Body of pancreas (tissue), 4 donors: ENCODE data around the gene KCTD20. TPM values are rescaled to one million over a fixed set of nuclear protein-coding genes. Genes with fewer than 3 reads are reported as not detected.

ENCODE experiments used
- ATAC-seq: fragments of 150-250 bp; one replicate; pipeline ENCODE4 v1.9.1; 2016
- DNase-seq, 4 donors: peaks; one replicate each; pipeline ENCODE4 v3.0.0-alpha.2; 2019
- H3K27ac ChIP-seq, 4 donors: fragments of 200-600 bp; sonication (generic); 1 replicate in 3 of 4; 2 replicates in 1 of 4; pipeline versions ENCODE4 v1.5.1 to v1.6.1; 2016 to 2019; ENCODE audit warnings: mild to moderate bottlenecking in 1 of 4, mixed read lengths in 1 of 4, moderate library complexity in 1 of 4
- H3K27me3 ChIP-seq, 2 donors: fragments of 200-600 bp; sonication (generic); one replicate each; pipeline ENCODE4 v1.6.0; 2016; ENCODE audit warnings: mild to moderate bottlenecking in 1 of 2
- H3K36me3 ChIP-seq, 2 donors: fragments of 200-600 bp; sonication (generic); replicated peaks in 1 of 2; 2 replicates each; pipeline ENCODE4 v1.5.1; 2016; ENCODE audit warnings: low read depth in 2 of 2; ENCODE audit not compliant: insufficient read depth in 1 of 2
- H3K4me1 ChIP-seq: fragments of 200-600 bp; sonication (generic); one replicate; pipeline ENCODE4 v1.6.0; 2016
- H3K4me3 ChIP-seq, 2 donors: fragments of 200-600 bp; sonication (generic); 1 replicate in 1 of 2; 2 replicates in 1 of 2; pipeline ENCODE4 v1.5.1; 2016 to 2019
- H3K9me3 ChIP-seq, 3 donors: fragments of 200-600 bp; sonication (generic); 1 replicate in 2 of 3; 2 replicates in 1 of 3; pipeline ENCODE4 v1.5.1; 2016
- CTCF ChIP-seq, 7 experiments: fragments of 450-650 bp in 4 of 7; fragments of 200-600 bp in 3 of 7; sonication (generic) in 3 of 7; IDR thresholded peaks; one replicate each; pipeline ENCODE4 v1.5.1; 2016 to 2019; ENCODE audit warnings: antibody characterized with exemption in 7 of 7
- POLR2A ChIP-seq, 3 donors: fragments of 450-650 bp; IDR thresholded peaks; one replicate each; pipeline ENCODE4 v1.6.1; 2016; ENCODE audit warnings: antibody characterized with exemption in 3 of 3, mild to moderate bottlenecking in 2 of 3
- WGBS, 2 donors: methylation state at CpG; one replicate each; pipeline ENCODE4 v1.1.5; 2017; 5-methylcytosine and 5-hydroxymethylcytosine counted together
- intact Hi-C: fragments of 100-400 bp; cut with DNase I; formaldehyde crosslinking; loops from one replicate; pipeline ENCODE4 v1.15.1; 2023
- total RNA-seq, 2 donors: library from RNA; depleted of rRNA; stranded (reverse); fragments of >200 nt; gene quantifications; one replicate each; pipeline ENCODE4 v1.1.0, GENCODE V29; 2016

Gene KCTD20
- total RNA-seq, 2 donors from 2014 or later, result 15.5 to 16.6 TPM

DNA sequence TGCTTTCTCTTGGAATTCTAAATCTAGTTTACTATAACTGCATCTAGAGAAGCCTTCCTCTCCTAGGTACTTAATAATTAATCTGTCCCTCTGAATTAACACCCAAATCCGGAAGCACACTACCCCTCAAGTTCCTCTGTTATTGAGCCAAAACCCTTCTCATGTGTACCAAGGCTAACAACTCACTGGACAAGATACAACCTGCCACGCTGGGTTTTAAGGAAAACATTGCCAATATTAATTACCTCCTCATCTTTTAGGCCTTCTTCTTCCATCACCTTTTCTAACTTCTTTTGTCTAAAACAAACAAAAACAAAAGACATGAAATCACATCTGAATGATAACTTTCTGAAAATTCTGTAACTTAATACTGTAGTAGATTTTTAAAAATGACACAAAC lies 82.5 kb downstream of the KCTD20 start:
- 50 to 73% methylated on average over 2 of the region's 2 CpGs for WGBS, 2 donors
- Histone ChIP-seq H3K9me3 (no peaks in the 10 kb centered on the region), H3K4me3 (no peak overlapping the region), H3K27ac (no peak overlapping the region), H3K36me3 (peaks cover 0 to 9% of the 10 kb centered on the region in 2 donors), H3K27me3 (no peaks in the 10 kb centered on the region), H3K4me1 (no peaks in the 10 kb centered on the region)
- ATAC-seq, result no peak
- intact Hi-C loops, result no loop called here
- TF ChIP-seq POLR2A (IDR thresholded peaks at IDR 0.05) (no peak), CTCF (IDR thresholded peaks at IDR 0.05) (no peak)
- no peak for DNase-seq

DNA sequence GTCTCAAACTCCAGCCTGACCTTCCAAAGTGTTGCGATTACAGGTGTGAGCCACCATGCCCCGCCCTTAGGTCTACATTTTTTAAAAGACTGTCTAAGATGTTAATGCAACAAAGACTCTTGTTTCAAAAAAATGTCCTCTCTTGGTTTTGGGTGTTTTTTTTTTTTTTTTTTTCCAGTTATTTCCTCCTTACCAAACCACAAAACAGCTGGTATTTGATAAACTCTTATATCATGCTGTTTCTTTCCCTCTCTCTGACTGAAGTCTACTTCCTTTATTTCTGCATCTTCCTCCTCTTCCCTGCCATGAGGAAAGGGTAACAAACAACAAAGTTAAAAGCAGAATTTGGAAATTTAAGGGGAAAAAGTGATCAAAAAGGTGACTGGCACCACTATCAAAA lies 83.3 kb downstream of the KCTD20 start:
- DNase-seq, result no peak
- Histone ChIP-seq H3K4me1 (no peaks in the 10 kb centered on the region), H3K36me3 (peaks cover 0 to 8% of the 10 kb centered on the region in 2 donors), H3K27ac (no peak overlapping the region), H3K4me3 (no peak overlapping the region), H3K9me3 (no peaks in the 10 kb centered on the region), H3K27me3 (no peaks in the 10 kb centered on the region)
- 92 to 95% methylated on average over 2 of the region's 2 CpGs for WGBS, 2 donors
- TF ChIP-seq CTCF (IDR thresholded peaks at IDR 0.05), result no peak
- no peak for TF ChIP-seq POLR2A (IDR thresholded peaks at IDR 0.05)
- ATAC-seq, result no peak
- intact Hi-C loops, result no loop called here

GRCh38 chr6:36533321-36533720 lies 90.5 kb downstream of the KCTD20 start:
- 48 to 50% methylated on average over 1 of the region's 1 CpG for WGBS, 2 donors
- no peak for TF ChIP-seq CTCF (IDR thresholded peaks at IDR 0.05)
- no peak for TF ChIP-seq POLR2A (IDR thresholded peaks at IDR 0.05)

DNA sequence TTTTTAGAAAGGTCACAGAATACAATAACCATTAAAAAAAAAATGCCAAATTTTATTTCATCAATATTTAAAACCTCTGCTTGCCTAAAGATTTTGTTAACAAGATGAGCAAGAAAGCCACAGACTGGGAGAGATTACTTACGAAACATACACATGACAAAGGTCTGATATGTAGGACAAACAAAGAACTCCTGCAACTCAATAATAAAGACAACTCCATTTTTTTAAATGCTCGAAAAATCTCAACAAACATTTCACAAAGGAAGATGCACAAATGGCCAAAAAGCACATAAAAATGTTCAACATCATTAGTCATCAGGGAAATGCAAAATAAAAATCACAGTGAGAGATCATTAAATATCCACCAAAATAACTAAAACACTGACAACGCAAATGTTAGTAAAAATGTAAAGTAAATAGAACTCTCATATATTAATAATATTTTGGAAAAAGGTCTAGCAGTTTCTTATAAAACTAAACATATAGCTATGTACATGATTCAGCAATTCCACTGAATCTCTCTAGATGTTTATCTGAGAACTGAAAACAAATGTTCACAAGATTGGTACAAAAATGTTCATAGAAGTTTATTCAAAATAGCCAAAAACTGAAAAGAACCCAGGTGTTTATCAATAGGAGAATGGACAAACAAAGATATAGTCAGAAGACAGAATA lies 94.2 kb downstream of the KCTD20 start:
- Histone ChIP-seq H3K36me3 (no peaks in the 10 kb centered on the region), H3K27me3 (no peaks in the 10 kb centered on the region), H3K9me3 (no peaks in the 10 kb centered on the region), H3K4me1 (no peaks in the 10 kb centered on the region), H3K4me3 (no peak overlapping the region), H3K27ac (no peak overlapping the region)
- no peak for TF ChIP-seq CTCF (IDR thresholded peaks at IDR 0.05)
- no peak for TF ChIP-seq POLR2A (IDR thresholded peaks at IDR 0.05)
- intact Hi-C loops, result no loop called here
- ATAC-seq, result no peak
- WGBS, 2 donors, result 86 to 90% methylated on average over 3 of the region's 3 CpGs
- no peak for DNase-seq

More at GRCh38 chr6:36533321-36533720, 90.5 kb downstream of the KCTD20 start:
- Histone ChIP-seq H3K9me3 (no peaks in the 10 kb centered on the region), H3K4me3 (no peak overlapping the region), H3K4me1 (no peaks in the 10 kb centered on the region), H3K27ac (no peak overlapping the region), H3K36me3 (peaks cover 0 to 1% of the 10 kb centered on the region in 2 donors), H3K27me3 (no peaks in the 10 kb centered on the region)
- no peak for ATAC-seq
- intact Hi-C loops, result no loop called here
- DNase-seq, result no peak
